Memory B cell (primary cell): Measurements from ENCODE around the gene FAM241A.
A peak's percentile ranks its signal among the peaks of the same experiment; 100 is the strongest.
"Not testable (repeated sequence)": the region's sequence is repeated elsewhere in the genome, so short reads cannot be mapped to it uniquely, and the experiment has no call there.

ENCODE experiments used
- ATAC-seq: fragments of 150-1000 bp; cut with Tn5 transposase; 2 replicates; pipeline ENCODE4 v1.10.0; 2021; ENCODE audit warnings: low read depth, mild to moderate bottlenecking, moderate library complexity
- DNase-seq, 2 donors: peaks; one replicate each; pipeline ENCODE4 v3.0.0; 2022; ENCODE audit warnings: low spot score in 2 of 2
- H3K27ac Mint-ChIP-seq: one replicate; pipeline ENCODE4 v1.8.0; 2022; ENCODE audit warnings: mild to moderate bottlenecking, moderate library complexity, mixed read lengths
- H3K27me3 Mint-ChIP-seq: one replicate; pipeline ENCODE4 v1.8.0; 2022; ENCODE audit warnings: mixed read lengths
- H3K36me3 Mint-ChIP-seq: one replicate; pipeline ENCODE4 v1.8.0; 2022; ENCODE audit warnings: mild to moderate bottlenecking, mixed read lengths
- H3K4me1 Mint-ChIP-seq: one replicate; pipeline ENCODE4 v1.8.0; 2022; ENCODE audit warnings: mixed read lengths
- H3K4me3 Mint-ChIP-seq: one replicate; pipeline ENCODE4 v1.8.0; 2022; ENCODE audit warnings: mild to moderate bottlenecking, moderate library complexity, mixed read lengths
- H3K9me3 Mint-ChIP-seq: one replicate; pipeline ENCODE4 v1.8.0; 2022; ENCODE audit warnings: mixed read lengths

The FAM241A gene

DNA sequence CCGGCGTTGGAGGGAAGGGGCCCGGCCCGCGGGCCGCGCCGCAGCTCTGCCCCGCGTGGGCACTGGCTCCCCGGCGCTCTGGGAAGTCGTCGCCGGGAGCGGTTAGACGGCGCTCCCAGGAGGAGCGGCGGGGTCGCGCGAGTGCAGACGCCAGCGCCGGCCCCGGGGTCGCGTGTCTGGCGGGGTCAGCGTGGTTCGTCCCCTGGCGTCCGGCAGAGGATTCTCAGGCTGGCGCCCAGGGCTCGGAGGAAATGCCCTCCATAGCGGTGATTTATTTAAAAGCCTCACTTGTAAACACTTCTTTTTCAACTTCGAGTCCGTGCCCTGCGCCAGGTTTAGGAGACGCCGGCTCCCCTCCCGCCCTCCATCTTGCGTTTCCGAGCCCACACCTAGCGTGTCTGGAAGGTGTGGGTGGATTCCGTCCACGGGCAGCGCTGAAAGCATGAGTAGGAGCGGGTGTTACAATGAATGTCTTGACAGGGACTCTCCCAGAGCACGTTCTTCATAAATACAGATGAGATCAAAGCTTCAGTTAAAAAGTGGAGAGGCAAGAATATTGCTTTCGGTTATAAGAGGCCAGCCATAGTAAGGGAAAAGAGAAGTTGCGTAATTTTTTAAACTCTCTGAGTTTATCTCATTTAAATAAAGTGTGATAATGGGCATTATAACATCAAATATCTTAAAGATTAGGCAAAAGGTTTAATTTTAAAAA lies 692 bp downstream of the FAM241A start:
- H3K9me3 Mint-ChIP-seq, result no peaks in the 10 kb centered on the region
- DNase-seq (peak; percentile 34 to 46), ATAC-seq (peak; percentile 51)
- no peaks in the 10 kb centered on the region for H3K36me3 Mint-ChIP-seq
- peak overlapping the region; percentile 84 for H3K27ac Mint-ChIP-seq
- peak overlapping the region; percentile 93 for H3K4me3 Mint-ChIP-seq
- H3K27me3 Mint-ChIP-seq, result peaks cover 3% of the 10 kb centered on the region
- peaks cover 9% of the 10 kb centered on the region for H3K4me1 Mint-ChIP-seq

GRCh38 chr4:112146502-112146813 lies 1.2 kb downstream of the FAM241A start:
- Mint-ChIP-seq H3K4me1 (peaks cover 9% of the 10 kb centered on the region), H3K9me3 (no peaks in the 10 kb centered on the region), H3K27me3 (peaks cover 3% of the 10 kb centered on the region), H3K27ac (peak overlapping the region; percentile 84), H3K4me3 (peak overlapping the region; percentile 93), H3K36me3 (no peaks in the 10 kb centered on the region)
- DNase-seq (no peak), ATAC-seq (no peak)

DNA sequence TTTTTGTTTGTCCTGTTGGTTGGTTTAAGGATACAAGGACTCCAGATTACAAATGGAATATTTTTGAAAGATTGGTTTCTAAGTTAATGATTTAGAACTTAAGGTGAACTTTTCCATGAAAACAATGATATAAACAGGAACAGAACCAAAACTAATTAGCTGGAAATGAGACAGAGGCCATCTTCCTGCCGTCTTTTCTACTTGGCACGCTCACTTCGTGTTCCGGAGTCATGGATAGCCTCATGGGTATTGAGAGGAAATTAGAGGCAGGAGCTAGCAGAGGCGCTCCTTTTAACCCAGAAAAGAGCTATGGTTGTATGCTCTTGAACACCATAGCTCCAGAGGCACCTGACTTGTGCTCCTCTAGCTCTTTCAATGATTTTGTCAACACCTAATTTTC lies 2.4 kb downstream of the FAM241A start:
- ATAC-seq (no peak), DNase-seq (no peak)
- Mint-ChIP-seq H3K4me1 (peaks cover 11% of the 10 kb centered on the region), H3K27me3 (peaks cover 3% of the 10 kb centered on the region), H3K4me3 (no peak overlapping the region), H3K36me3 (no peaks in the 10 kb centered on the region), H3K27ac (no peak overlapping the region), H3K9me3 (no peaks in the 10 kb centered on the region)

DNA sequence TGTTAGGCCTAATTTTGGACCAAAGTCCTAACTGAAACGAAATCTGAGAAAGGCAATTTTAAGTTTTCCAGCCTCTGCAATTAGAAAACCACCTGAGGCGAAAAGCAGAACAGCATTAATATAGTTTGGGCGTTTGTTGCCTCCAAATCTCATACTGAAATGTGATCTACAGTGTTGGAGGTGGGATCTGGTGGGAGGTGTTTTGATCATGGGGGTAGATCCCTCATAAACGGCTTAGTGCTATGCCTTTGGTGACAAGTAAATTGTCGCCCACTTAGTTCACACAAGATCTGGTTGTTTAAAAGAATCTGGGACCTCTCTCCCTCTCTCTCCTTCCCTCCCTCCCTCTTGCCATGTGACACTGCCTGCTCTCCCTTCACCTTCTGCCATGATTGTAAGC lies 5.7 kb downstream of the FAM241A start:
- H3K27ac Mint-ChIP-seq, result no peak overlapping the region
- no peaks in the 10 kb centered on the region for H3K36me3 Mint-ChIP-seq
- H3K9me3 Mint-ChIP-seq, result no peaks in the 10 kb centered on the region
- no peak for ATAC-seq
- DNase-seq, result no peak
- H3K27me3 Mint-ChIP-seq, result peaks cover 4% of the 10 kb centered on the region
- H3K4me3 Mint-ChIP-seq, result no peak overlapping the region
- peaks cover 11% of the 10 kb centered on the region for H3K4me1 Mint-ChIP-seq

GRCh38 chr4:112152521-112152920 lies 7.3 kb downstream of the FAM241A start:
- ATAC-seq (no peak), DNase-seq (no peak)
- no peaks in the 10 kb centered on the region for H3K36me3 Mint-ChIP-seq
- no peaks in the 10 kb centered on the region for H3K9me3 Mint-ChIP-seq
- H3K4me3 Mint-ChIP-seq, result no peak overlapping the region
- peaks cover 7% of the 10 kb centered on the region for H3K27me3 Mint-ChIP-seq
- H3K4me1 Mint-ChIP-seq, result peaks cover 5% of the 10 kb centered on the region
- no peak overlapping the region for H3K27ac Mint-ChIP-seq

DNA sequence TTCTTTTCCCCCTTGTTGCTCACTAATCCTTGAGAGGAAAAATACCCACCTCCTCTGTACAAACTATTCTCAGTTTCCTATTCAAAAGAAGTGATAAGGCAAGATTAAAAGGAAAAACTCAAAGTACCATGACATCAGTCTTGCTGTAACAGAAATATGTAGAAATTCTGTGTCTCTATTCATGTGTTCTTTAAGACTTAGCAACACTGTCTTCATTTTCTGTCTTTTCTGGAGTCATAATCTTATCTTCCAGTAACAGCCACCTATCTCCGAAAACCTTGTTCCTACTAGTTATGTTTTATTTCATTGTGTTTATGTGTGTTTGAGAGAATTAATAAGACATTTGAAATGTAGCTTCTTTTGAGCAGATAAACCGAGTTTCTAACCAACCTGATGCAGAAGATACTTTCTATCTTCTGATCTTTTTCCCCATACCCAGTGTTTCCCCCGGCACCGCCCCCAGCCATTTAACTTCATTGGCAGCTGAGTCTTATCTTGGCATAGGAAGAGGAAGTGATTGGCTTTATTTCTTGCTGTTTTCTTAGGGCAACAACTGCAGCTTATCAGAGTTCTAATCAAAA lies 8.0 kb downstream of the FAM241A start:
- no peaks in the 10 kb centered on the region for H3K36me3 Mint-ChIP-seq
- peaks cover 6% of the 10 kb centered on the region for H3K27me3 Mint-ChIP-seq
- peaks cover 5% of the 10 kb centered on the region for H3K4me1 Mint-ChIP-seq
- no peak overlapping the region for H3K4me3 Mint-ChIP-seq
- no peak for ATAC-seq
- no peaks in the 10 kb centered on the region for H3K9me3 Mint-ChIP-seq
- no peak overlapping the region for H3K27ac Mint-ChIP-seq
- no peak for DNase-seq

DNA sequence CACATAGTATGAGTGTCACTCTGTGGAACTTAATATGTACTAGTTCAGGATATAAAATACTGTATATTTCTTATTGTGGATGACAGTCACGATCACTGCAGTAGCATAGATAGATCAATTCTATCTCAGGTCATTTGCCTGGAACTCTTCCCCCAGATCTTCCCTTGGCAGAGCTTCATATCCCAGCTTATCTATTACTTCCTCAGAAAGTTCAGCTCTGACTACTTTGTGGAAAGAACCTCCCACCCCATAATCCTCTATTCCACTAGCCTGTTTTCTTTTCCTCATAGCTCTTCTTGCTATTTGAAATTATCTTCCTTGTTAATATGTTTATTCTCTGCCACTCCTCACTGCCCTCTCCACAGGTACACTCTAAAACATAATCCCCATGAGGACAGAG lies 10.9 kb downstream of the FAM241A start:
- H3K36me3 Mint-ChIP-seq, result peaks cover 2% of the 10 kb centered on the region

DNA sequence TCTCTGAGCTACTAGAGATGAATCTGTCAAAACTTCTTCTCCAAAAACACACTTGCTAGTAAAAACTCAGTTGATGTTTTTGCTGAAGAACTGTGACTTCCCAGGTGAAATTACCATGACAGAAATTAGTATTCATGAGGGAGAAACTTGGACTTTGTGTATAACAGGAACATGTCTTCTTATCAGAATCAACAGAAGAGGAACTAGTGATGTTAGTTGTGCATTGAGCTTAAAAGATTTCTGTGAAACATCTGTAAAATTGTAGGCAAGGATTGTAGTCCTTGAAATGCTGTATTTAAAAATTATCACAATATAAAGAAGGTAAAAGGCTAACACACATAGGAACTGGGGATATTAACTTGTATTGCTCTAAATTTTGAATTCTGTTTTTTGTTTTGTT lies 11.3 kb downstream of the FAM241A start:
- Mint-ChIP-seq H3K27me3 (peaks cover 4% of the 10 kb centered on the region), H3K4me3 (no peak overlapping the region), H3K4me1 (peaks cover 5% of the 10 kb centered on the region), H3K27ac (no peak overlapping the region), H3K9me3 (peaks cover 4% of the 10 kb centered on the region), H3K36me3 (peaks cover 2% of the 10 kb centered on the region)
- DNase-seq (no peak), ATAC-seq (no peak)

More for the DNA sequence above, 10.9 kb downstream of the FAM241A start:
- H3K9me3 Mint-ChIP-seq, result peaks cover 3% of the 10 kb centered on the region
- H3K4me3 Mint-ChIP-seq, result no peak overlapping the region
- ATAC-seq (no peak), DNase-seq (no peak)
- H3K27me3 Mint-ChIP-seq, result peaks cover 4% of the 10 kb centered on the region
- H3K4me1 Mint-ChIP-seq, result peaks cover 5% of the 10 kb centered on the region
- H3K27ac Mint-ChIP-seq, result no peak overlapping the region

DNA sequence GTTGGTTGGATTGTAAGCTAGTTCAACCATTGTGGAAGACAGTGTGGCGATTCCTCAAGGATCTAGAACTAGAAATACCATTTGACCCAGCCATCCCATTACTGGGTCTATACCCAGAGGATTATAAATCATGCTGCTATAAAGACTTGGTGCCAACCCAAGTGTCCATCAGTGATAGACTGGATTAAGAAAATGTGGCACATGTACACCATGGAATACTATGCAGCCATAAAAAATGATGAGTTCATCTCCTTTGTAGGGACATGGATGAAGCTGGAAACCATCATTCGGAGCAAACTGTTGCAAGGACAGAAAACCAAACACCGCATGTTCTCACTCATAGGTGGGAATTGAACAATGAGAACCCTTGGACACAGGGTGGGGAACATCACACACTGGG lies 18.5 kb downstream of the FAM241A start:
- H3K27ac Mint-ChIP-seq, result not testable (repeated sequence)

DNA sequence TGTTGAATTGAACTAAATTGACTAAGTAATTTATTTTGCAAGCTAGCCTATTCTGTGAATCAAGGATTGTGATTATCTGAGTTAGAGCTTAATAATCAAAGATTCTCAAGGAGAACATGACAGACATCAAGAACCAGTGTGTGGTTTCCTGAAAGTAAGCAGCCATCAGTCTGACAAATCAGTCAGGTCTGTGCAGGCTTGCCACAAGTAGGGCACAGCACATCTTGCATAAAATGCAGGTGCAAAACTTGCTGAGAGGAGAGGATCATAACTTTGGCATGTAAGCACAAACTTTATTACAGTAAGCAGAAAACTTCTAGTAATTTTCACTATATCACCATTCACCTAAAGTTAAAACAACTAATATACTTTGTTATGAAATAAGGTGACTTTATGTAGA lies 22.5 kb downstream of the FAM241A start:
- no peak for ATAC-seq
- DNase-seq, result no peak
- Mint-ChIP-seq H3K9me3 (peaks cover 2% of the 10 kb centered on the region), H3K4me3 (no peak overlapping the region), H3K27me3 (no peaks in the 10 kb centered on the region), H3K4me1 (no peaks in the 10 kb centered on the region), H3K27ac (no peak overlapping the region), H3K36me3 (peaks cover 4% of the 10 kb centered on the region)

More for the DNA sequence above, 18.5 kb downstream of the FAM241A start:
- not testable (repeated sequence) for H3K36me3 Mint-ChIP-seq, ATAC-seq, DNase-seq, H3K4me3 Mint-ChIP-seq, H3K9me3 Mint-ChIP-seq, H3K4me1 Mint-ChIP-seq, H3K27me3 Mint-ChIP-seq

DNA sequence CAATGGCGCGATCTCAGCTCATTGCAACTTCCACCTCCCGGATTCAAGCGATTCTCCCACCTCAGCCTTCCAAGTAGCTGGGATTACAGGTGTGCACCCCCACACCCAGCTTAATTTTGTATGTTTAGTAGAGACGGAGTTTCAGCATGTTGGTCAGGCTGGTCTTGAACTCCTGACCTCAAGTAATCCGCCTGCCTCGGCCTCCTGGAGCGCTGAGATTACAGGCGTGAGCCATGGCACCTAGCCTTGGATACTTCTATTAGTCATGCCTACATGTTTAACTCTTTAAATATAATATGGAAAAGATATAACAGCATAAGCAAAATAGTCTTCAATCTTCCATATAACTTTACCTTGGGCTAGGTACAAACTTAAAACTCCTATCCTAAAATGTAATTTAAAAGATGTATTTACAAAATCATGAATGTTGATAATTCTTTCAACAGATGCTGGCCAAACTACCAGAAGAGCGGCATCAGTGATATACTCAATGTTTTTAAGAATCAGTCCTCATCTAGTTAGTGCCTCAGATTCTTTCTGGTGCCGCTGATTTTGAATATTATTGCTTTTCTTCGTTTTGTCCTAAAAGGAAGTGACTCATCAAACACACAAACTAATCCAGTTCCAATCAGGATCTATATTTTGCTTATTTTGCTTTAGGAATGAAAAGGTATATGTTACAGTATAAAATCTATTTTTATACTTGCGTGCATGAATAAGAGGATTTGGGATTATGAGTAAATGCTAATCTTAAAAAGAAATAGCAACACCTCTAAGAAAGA lies 23.7 kb downstream of the FAM241A start:
- H3K36me3 Mint-ChIP-seq, result peaks cover 4% of the 10 kb centered on the region
- no peaks in the 10 kb centered on the region for H3K27me3 Mint-ChIP-seq
- no peak for ATAC-seq
- no peaks in the 10 kb centered on the region for H3K9me3 Mint-ChIP-seq
- no peak overlapping the region for H3K27ac Mint-ChIP-seq
- H3K4me3 Mint-ChIP-seq, result no peak overlapping the region
- DNase-seq, result no peak
- no peaks in the 10 kb centered on the region for H3K4me1 Mint-ChIP-seq

- no peak for ATAC-seq
- Mint-ChIP-seq H3K36me3 (peaks cover 1% of the 10 kb centered on the region), H3K4me3 (no peak overlapping the region), H3K27me3 (no peaks in the 10 kb centered on the region), H3K9me3 (no peaks in the 10 kb centered on the region), H3K4me1 (no peaks in the 10 kb centered on the region), H3K27ac (no peak overlapping the region)
- no peak for DNase-seq
Measured at GRCh38 chr4:112170451-112170993, 25.3 kb downstream of the FAM241A start.

- not testable (repeated sequence) for H3K9me3 Mint-ChIP-seq, ATAC-seq, H3K27me3 Mint-ChIP-seq, DNase-seq, H3K4me3 Mint-ChIP-seq, H3K27ac Mint-ChIP-seq, H3K4me1 Mint-ChIP-seq, H3K36me3 Mint-ChIP-seq
Measured at GRCh38 chr4:112171051-112171763, 26.0 kb downstream of the FAM241A start.

DNA sequence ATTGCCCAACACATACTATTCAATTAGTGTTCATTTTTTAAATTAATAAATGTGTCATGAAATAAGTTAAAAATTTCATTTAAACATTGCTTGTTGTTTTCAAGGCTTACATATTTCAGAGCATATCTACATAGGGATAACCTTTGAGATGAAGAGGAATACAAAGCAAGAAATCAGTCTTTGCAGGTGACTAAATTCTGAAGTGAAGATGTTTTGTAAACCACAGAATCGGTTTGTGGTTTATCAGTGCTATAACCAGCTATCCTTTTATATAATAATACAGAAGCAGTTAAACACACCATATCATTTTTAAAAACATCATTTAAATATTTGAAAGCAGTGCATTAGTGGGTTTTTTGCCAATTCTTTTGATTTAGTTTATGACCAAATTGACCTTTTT lies 26.9 kb downstream of the FAM241A start:
- DNase-seq, result no peak
- Mint-ChIP-seq H3K4me3 (no peak overlapping the region), H3K27me3 (no peaks in the 10 kb centered on the region), H3K27ac (no peak overlapping the region), H3K9me3 (no peaks in the 10 kb centered on the region), H3K4me1 (no peaks in the 10 kb centered on the region), H3K36me3 (no peaks in the 10 kb centered on the region)
- no peak for ATAC-seq
